Cardiac atrium fibroblast (primary cell): ENCODE measurements around the gene PHF12. TPM values are rescaled to one million over a fixed set of nuclear protein-coding genes. Genes with fewer than 3 reads are reported as not detected.

Experiments
- total RNA-seq: library from RNA; depleted of rRNA; stranded (reverse); fragments of >200 nt; gene quantifications from 2 replicates; pipeline ENCODE4 v1.2.3, GENCODE V29; 2015

The PHF12 gene
- 18.2 and 18.8 TPM in 2 replicates for total RNA-seq

GRCh38 chr17:28951428-28951990 is at the start of gene PHF12:
PHF12 (minus strand) TSS chr17:28951518; CDS start chr17:28950960, 558 bp downstream.

DNA sequence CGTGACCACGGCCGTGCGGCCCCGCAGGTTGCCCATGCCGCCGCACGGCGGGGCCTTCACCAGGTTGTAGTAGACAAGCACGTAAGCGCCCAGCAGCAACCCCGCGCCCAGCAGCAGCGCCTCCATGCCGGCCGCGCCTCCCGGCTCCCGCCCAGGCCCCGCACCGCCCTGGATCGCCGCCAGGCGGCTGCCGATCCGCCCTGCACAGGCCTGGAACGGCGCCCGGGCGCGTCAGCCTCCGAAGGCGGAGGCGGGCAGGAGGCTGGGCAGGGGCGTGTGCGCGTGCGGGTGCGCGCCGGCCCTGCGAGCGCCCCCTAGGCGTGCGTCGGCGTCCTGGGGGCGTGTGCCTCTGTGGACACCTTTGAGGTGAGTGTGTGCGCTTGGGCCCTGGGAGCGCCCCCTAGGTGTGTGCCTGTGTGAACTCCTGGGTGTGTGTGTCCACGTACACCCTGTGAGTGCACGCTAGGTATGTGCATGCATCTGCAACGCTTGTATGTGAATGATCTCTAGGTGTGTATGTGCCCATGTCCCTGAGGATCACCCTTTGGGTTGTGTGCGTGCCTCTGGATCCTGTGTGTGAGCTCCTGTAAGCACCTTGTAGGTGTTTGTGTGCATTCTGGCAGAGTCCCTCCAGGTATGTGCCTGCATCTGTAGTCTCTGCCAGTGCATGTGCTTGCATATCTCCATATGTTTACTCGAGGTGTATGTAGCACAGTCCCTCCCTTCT is 48.3 kb downstream of the PHF12 start, which contains the start of gene DHRS13:
DHRS13 (minus strand) TSS at position 261 of the 727 bp plus-strand sequence; CDS start at position 126, 135 bp downstream.

DNA sequence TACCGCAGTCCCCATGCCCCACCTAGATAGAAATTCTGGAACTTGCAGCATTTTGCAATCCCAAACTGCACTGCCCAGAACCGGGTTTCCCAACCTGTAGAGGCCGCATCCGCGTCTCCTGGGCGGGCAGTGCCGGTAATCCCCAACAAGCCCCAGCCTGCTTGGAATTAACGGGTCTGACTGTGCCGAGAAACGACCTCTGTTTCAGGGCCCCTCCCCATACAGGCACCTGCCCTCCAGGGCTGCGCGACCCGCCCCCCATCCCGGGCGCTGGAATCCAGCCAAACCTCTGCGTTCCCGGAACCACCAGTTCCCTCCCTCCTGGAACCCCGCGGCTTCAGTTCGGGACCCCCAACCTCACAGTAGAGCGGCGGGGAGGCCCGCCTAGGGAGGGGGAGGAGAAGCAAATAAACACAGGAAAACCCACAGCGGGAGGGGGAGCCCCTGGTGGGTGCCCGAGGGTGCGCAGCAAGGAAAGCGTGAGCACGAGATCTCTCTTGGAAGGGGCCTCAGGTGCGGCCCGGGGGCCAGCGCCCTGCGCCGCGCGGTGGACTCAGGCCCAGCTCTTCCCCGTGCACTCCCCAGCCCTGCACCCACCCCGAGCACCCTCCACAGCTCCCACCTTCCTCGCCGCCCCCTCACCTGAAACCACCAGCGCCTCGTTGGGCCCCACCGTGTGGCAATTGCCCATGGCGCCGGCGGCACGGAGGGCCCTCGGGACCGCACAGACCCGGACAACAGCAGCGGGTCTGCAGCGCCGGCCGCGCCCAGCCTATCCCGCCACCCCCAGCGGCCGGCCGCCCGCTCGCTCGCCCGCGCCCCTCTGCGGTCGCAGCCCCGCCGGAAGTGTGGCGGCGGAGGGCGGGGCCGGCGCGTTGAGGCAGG is 54.2 kb downstream of the PHF12 start, which contains the start of gene FLOT2:
FLOT2 (minus strand) TSS at position 850 of the 885 bp plus-strand sequence; CDS start at position 691, 159 bp downstream.

Other genes with a start within 250 kb of the PHF12 start
- gene PROCA1, start 239.6 kb downstream of the PHF12 start, total RNA-seq = under 0.01 TPM in 1 of 2 replicates, not detected in the other
- 266 and 343 TPM in 2 replicates for gene RAB34, start 233.7 kb downstream of the PHF12 start, total RNA-seq
- gene RPL23A, start 231.5 kb downstream of the PHF12 start, total RNA-seq = 623 and 755 TPM in 2 replicates
- gene TLCD1, start 225.3 kb downstream of the PHF12 start, total RNA-seq = 8.6 and 20.9 TPM in 2 replicates
- gene NEK8, start 222.7 kb downstream of the PHF12 start, total RNA-seq = 2.6 and 3.2 TPM in 2 replicates
- 30.8 and 39.0 TPM in 2 replicates for gene TRAF4, start 207.5 kb downstream of the PHF12 start, total RNA-seq
- 4.7 and 16.0 TPM in 2 replicates for gene FAM222B, start 108.7 kb downstream of the PHF12 start, total RNA-seq
- 43.1 and 44.8 TPM in 2 replicates for gene ERAL1, start 96.5 kb downstream of the PHF12 start, total RNA-seq
- 69.7 and 76.8 TPM in 2 replicates for gene FLOT2, start 53.8 kb downstream of the PHF12 start, total RNA-seq
- 7.4 and 9.2 TPM in 2 replicates for gene DHRS13, start 48.4 kb downstream of the PHF12 start, total RNA-seq
- gene SEZ6, start 54.5 kb upstream of the PHF12 start, total RNA-seq = not detected in 2 replicates
- gene PIPOX, start 91.6 kb upstream of the PHF12 start, total RNA-seq = not detected in 2 replicates
- 18.6 and 21.1 TPM in 2 replicates for gene MYO18A, start 228.9 kb upstream of the PHF12 start, total RNA-seq